Stimulated activated CD4-positive, alpha-beta T cell treated with anti-CD3 and anti-CD28 coated beads, Interleukin-1b, Interleukin-23, amount 100 ng/mL, for 4 hours (primary cell): Measurements from ENCODE around the gene ARHGAP10.
"Not testable (repeated sequence)": the region's sequence is repeated elsewhere in the genome, so short reads cannot be mapped to it uniquely, and the experiment has no call there.

Experiments used
- DNase-seq, 2 donors: peaks; one replicate each; pipeline ENCODE4 v3.0.0-alpha.2; 2020; ENCODE audit warnings: low read depth in 2 of 2

Gene ARHGAP10

DNA sequence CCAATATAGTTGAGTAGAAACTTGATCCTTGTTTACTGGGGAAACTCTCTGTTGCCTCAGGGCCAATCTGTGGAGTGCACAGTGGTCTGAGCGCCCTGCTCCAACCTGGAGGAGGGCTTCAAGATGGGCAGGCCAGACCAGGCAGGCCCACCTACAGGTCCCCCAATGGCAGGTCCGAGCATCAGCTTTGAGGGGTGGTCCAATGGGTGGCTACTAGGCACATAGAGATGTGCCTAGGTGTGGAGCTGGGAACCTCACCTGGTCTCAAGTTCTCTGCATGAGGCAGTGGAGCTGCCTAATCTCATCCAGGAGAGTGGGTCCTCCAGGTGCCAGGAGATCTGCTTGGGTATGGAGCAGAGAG is 252.9 kb downstream of the ARHGAP10 start:
- no peak for DNase-seq

DNA sequence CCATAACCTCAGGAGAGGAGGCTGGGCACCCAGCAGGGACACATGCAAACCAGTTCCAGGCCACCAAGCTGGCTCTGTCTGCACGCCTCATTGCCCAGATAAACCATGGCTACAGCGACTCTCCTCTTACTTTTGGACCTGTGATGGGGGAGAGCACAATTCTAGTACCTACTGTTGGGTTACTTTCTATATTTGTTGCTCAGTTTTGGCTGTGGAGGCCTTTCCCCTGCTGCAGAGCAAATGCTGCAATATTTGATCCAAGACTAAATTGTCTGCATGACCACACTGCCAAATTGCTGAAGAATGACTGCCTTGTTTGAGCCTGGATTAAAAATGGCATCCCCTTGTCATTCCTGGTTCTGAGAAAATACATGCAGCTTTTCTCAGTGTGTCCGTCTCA is 253.5 kb downstream of the ARHGAP10 start:
- DNase-seq: no peak

DNA sequence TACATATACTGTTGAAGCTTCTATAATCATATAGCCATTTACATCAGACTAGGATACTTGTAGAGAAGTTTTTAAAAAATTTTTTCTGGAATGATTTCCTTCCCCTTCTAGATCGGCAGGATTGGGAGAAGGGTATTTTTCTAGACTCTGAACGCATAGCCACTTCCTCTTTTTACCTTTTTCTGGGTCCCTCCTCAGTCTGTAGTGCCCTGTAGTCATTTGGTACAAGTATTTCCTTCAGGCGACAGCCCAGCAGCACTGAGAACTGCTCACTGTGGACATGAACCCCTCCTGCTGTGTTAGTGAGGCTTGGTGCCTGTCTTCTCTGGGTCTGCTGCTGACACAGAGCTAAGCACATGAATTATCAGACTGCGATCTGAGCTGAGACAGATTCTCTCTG is 255.4 kb downstream of the ARHGAP10 start:
- no peak for DNase-seq

DNA sequence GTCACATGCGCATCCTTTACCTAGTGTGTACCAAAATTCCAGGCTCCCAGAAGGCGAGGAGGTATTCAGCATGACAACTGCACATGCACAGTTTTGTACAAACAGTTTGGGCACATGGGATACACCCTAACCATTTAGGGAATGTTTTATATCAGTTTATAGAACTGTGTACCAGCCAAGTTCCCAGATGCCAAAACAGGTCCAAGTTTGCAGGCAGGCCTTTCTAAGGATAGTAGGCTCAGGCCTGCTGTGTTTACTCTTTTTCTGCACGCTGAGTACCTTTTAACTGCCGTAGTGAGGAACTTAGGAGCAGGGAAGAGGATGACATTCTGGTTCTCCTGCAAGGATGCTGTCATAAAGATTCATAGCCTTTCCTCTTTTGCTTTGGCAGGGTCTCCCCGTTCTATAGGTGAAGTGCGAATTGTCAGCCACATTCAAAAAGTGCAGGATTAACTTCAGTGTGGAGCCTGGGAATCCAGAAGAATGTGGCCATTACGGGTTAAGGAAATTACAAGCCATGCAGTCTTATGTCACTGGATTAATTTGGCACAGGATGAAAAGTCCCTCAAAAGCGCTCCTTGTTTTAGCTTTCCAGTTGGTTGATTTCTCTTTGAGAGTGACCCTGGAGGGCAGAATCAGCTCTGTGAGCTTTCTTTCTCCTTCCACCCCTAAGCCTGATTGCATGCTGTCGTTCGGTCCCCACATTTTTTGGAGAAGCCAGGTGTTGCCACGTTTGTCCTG is 259.8 kb downstream of the ARHGAP10 start:
- DNase-seq: no peak

DNA sequence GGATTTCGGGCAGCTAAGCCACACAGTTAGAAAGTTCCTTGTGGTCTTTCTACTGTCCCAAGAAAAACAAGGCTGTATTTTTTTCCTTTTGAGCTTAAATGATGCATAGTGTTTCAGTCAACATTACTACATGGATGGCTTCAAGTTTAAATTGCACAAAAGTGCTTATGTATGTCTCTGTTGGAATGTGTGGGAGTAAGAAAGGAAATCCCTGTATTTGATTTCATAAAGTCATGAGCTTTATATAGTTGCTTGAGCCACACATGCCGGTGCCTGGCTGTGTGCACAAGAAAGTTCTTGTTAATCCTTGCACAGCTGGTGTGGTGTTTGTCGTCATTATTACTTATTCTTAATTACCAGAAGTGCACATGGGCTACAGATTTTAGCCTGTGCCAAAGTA is 262.2 kb downstream of the ARHGAP10 start:
- DNase-seq: no peak

DNA sequence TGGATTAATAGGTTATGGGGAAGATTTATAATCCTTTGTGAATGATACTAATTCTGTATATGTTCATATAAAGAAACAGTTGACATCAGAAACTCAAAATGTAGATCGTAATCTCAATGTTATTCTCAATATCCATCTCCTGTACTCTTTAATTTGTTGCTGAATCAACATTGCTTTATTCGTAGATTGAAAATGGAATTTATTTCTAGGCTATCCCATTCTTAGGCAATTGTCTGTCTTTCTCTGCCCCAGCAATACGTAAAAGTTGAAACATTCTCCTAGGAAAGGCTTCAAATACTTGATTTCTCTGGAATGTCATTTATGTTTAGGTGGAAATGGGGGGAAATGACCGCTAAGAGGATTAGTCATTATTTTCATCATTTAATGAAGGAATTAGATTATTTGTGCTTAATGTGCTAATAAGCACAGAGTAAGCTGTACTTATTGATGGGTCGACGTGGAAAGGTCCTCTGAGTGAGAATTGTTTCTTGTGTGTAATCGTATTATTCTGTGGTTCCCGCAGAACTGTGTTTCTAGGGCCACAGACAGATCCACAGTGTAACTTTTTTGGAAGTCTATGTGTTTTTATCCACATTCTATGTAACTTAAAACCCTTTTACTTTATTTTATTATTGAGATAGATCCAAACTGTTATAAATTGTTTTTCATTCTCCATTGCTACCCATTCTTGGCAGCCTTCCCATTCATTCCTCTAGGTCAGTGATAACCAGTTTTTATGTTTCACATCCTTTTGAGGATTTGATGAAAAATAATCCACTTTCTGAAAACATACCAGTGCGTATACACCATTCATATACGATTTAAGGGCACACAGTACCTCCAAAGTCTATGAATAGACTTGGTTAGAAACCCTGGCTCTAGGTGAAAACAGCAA is 262.9 kb downstream of the ARHGAP10 start:
- DNase-seq: no peak

DNA sequence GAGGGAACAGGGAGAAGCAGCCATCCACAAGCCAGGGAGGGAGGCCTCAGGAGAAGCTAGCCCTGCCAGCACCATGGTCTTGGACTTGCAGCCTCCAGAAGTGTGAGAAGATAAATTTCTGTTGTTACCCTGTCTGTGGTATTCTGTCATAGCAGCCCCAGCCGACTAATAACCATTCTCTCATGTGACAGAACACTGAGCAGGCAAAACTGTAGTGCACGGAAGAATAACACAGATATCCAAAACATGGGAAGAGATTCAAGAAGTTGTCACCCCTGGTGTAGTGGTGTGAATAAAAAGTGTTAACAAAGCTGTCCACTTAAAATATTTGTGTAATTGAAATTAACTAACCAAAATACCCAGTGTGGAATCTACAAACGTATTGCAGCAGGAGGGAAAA is 265.0 kb downstream of the ARHGAP10 start:
- no peak for DNase-seq

DNA sequence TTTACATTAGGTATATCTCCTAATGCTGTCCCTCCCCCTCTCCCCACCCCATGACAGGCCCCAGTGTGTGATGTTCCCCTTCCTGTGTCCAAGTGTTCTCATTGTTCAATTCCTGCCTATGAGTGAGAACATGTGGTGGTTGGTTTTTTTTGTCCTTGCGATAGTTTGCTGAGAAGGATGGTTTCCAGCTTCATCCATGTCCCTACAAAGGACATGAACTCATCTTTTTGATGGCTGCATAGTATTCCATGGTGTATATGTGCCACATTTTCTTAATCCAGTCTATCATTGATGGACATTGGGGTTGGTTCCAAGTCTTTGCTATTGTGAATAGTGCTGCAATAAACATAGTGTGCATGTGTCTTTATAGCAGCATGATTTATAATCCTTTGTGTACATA is 268.1 kb downstream of the ARHGAP10 start:
- not testable (repeated sequence) for DNase-seq

DNA sequence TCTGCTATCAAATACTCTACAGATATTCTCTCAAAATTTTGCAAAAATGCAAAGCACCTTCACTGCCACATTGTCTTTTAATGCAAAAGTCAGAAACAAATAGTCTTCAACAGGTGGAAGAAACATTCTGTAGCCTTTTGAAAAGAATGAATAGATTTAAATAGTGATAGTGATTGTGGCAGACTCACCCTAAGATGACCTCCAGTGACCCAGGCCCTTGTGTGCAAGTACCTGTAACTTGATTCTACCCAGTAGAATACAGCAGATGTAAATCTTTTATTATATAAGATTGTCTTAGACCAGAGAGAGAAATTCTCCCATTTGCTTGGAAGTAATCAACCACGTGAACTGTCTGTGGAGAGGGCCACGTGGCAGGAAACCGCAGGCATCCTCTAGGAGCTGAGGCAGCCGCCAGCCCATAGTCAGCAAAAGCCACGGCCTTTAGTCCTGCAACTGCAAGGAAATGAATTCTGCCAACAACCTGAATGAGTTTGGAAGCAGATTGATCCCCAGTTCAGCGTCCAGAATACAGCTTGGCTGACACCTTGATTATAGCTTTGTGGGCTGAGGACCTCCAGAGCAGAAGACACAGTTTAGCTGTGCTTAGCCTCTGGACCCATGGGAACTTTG is 272.5 kb downstream of the ARHGAP10 start:
- no peak for DNase-seq

DNA sequence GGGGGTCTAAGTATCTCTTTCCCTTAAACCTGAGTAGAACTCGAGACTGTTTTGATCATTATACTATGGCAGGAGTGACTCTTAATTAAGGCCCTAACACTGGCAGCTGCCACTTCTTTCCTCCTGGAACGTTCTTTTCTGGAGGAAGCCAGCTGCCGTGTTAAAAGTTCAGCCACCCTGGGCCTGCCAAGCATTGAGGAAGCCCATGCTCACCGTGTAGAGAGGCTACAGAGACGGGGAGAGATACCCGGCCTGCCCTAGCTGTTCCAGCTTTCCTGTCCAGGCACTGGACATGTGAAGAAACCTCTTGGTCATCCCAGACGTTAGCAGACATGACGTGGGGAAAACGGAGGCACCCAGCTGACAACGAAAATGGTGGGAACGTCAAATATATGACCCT is 274.1 kb downstream of the ARHGAP10 start:
- DNase-seq: no peak

DNA sequence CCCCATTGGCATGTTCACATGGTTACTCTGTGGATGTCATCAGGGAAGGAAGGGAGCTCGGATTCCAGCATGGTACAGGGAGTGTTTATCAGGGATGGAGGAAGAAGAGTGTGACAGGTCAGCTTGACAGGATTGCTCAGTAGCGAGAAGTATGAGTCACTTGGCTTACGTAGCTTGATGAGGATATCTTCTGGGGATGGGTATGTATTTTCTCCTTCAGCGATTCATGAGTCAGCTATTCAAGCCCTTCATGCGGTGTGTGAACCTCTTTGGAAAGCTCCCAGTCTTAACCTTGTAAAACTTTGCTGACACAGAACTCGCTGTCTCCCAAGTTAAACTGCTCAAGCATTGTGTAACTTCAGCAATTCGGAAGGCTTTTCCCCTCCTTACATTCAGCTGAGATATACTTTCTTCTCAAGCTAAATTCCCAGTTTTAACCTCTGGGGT is 275.4 kb downstream of the ARHGAP10 start:
- DNase-seq: no peak

DNA sequence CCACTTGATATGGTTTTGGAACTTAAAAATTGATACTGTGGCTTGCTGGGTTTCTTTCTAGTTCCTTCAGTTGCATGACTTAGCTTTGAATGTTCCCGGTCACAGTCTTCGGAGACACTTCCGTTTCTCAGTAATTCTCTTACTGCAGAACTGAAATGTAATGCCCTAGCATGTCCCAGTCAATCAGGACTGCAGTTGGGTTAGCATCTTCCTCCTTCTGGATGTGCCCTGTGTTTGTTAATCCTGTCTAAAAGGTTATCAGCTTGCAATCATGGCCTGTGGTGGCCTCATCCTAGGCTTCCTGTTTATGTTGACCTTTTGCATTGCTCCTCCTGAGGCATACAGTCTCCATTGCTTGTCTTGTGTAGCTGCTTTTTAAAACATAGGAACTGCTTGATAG is 275.9 kb downstream of the ARHGAP10 start:
- no peak for DNase-seq

DNA sequence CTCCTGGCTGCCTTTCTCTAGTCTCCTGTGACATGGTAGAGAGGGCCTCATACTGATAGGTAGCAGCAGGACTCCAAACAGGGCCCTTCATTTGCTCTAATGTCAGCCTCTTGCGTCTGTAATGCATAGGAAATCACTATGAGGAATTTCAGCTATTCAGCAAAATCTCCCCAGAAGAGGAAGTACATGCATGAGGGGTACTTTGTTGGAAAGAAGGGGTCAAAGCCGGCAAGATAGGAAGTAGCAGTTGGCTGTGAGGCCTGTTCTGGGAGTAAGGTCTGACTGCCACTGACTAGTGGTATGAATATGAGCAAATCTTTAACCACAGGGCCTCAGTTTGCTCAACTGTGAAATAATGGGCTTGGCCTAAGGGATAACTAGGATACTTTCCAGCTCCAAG is 283.2 kb downstream of the ARHGAP10 start:
- DNase-seq: no peak

DNA sequence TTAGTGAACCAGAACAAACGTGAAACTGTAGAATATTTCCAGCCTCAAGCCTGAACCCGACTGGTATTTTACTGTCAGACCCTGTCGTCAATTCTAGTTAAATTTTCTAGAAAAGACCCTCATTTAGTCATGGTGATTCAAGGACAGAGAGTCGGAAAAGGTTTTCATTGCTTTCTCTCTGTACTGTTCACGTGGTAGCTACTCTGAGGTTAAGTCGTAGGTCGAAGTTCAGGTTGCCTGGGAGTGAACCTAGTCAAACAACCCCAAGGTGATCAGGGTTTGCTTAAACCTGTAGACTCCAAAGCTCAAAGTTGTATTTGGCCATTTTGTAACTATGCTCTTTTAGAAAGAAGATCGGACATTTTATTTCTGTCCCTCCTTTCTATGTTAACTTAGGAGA is 283.6 kb downstream of the ARHGAP10 start:
- DNase-seq: no peak

DNA sequence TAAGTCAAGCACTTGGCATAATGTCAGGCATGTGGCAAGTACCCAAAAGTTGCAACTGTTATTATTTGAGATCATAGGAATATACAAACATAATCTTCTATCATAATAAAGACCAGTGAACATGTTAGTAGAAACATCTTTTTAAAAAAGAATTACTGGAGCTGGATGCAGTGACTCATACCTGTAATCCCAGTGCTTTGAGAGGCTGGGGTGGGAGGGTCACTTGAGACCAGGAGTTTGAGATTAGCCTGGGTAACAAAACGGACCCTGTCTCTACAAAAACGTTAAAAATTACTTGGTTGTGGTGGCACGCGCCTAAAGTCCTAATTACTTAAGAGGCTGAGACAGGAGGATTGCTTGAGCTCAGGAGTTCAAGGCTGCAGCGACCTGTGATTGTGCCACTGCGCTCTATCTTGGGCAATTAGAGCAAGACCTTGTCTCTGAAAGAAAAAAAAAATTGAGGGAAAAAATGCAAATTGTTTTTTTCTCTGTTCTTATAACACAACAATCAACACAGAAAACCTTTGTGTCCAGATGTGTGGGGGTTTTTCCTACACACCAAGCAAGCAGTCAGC is 284.3 kb downstream of the ARHGAP10 start:
- DNase-seq: no peak

DNA sequence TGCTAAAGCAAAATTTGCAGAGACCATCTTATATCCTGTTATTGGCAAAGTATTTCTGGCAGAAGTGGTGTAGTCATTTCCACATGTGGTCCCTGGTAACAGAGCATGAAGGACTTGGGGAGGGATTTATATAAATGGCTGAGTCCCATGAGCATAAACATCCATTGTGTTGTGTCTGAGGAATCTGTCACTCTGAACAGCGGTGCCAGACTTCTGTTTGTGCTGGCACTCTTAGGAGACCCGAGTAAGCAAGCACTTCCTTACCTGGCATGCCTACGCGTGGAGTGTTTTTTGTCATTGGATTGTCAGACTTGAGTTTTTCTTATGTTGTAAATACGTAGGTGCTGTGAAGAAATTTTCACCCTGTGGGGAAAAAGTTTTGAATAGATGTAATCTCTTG is 285.9 kb downstream of the ARHGAP10 start:
- DNase-seq: no peak

DNA sequence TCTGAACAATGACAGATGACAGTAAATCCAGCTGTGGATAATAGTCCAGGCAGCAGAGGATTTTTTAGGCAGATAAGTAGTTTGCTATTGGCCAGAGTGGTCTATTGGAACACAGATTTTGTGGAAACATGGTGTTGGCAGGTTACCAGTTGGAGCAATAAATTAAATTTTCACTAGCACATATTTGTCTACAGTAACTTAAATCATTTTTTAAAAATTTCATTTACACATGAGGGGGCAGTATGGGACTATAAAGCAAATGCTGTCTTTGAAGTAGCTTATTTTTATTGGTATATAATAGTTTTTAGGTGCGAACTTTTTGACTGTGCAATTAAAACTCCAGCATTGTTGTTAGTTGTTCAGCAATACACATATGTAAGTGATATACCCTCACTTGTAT is 289.8 kb downstream of the ARHGAP10 start:
- no peak for DNase-seq

DNA sequence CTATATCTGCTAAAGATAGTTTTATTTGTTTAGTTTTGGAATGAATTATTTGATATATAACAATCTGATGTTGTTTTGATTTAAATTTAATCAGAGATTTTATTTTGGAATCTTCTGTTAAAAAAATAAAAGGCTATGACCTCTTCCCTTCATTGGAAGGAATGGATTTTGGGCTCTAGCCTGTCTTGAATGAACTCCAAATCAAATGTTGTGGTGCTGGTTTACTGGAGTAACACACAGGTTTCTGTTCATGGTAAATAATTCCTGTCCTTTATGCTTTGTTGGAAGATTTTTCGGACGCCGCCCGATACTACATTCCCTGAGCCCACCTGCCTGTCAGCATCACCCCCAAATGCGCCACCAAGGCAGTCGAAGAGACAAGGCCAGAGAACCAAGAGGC is 291.1 kb downstream of the ARHGAP10 start:
- DNase-seq: no peak

DNA sequence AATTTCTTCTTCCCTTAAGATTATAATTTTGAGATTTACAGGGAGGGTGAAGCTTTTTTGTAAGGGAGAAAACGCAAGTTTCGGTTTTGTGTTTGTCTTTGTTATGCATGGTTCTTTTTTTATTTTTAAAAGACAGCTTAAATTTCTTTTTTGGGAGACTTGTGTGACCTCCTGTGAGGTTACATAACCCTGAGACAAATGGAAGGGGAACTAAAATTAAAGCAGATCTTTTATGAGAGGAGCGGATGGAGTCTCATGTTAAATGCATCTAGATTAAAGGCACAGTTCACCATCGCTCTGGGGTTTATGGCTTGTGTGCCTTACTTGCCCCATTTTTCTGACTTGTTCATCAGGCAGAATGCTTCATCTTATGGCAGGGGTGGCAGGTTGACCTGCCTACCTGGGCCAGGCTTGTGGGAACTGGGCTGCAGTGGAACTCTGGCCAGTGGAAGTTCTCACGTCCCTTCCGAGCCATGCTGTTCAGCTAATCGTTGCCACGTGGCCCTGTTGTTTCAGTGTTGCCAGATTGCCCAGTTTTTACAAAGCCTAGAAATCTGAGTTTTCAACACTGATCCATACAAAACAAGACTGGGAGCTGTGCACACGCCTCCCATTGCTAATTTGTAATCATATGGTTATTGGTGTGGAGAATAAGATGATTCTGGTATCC is 291.8 kb downstream of the ARHGAP10 start:
- no peak for DNase-seq

DNA sequence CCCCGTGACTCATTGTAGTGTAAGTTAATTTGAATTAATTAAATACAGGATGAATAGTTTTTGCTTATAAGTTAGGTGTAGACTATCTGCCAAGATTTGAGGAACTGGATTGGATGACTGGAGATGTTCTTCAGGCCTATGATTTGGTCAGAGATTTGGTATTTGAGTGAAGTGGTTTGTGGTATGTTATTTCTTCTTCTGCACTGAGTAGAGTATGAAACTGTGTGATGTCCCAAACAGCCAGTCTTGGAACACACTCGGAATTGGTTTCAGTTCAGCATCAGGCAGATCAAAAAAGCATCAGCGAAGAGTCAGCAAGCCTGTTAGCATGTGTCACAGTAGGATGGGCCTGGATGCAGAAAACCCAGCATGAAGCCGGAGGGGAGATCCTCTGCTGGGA is 294.1 kb downstream of the ARHGAP10 start:
- DNase-seq: no peak

DNA sequence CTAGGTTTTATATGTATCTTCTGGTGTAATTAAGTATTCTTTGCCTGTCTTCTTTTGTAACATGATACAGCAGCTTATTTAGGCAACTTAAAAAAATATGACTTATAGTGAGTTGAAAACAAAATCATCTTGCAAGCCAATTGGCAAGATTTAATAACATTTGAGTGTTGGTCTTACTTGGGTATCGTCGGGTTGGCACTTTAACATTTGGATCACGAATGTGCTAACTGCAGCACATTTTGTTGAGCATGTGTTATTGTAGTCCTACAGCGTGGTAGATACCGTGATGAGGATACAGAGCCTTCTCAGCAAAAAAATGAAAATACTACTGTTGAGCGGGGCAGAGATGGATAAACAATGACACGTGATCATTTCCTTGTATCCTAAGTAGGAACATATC is 295.3 kb downstream of the ARHGAP10 start:
- no peak for DNase-seq

DNA sequence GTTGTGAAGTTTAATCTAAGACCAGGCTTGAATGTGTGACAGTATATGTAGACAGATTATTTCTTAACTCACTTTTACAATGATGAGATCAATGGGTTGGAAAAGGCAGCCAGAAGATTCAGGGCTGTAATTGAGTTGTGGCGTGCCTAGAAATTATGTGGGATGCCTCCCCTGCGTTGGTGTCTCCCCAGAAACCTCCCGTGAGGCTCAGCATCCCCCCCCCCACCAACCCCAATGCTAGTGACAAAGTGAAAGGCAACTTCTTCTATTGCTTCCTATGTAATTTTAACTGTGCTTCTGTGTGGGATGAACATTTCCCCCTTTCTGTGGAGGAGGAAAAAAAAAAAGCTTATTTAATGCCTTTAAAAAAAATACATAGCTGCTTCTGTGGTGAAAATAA is 297.9 kb downstream of the ARHGAP10 start:
- no peak for DNase-seq
